Neuronal stem cell (in vitro differentiated cells): ENCODE data around the gene SORCS1.

Experiments
- DNase-seq: peaks from one replicate; pipeline ENCODE4 v3.0.0-alpha.2; 2013; ENCODE audit warnings: low spot score
- H2AFZ ChIP-seq: one replicate; pipeline ENCODE4 v1.6.1; 2013; ENCODE audit warnings: mild to moderate bottlenecking, low read length, inconsistent platforms
- H2AK5ac ChIP-seq: 2 replicates; pipeline ENCODE4 v1.6.1; 2013; ENCODE audit warnings: low read depth, mild to moderate bottlenecking, inconsistent platforms, low read length, moderate library complexity, mixed read lengths
- H2BK120ac ChIP-seq: 2 replicates; pipeline ENCODE4 v1.6.1; 2013; ENCODE audit warnings: low read depth, mild to moderate bottlenecking, inconsistent platforms, low read length, moderate library complexity, mixed read lengths
- H2BK12ac ChIP-seq: one replicate; pipeline ENCODE4 v1.6.1; 2013; ENCODE audit warnings: low read length, inconsistent platforms
- H2BK15ac ChIP-seq: 2 replicates; pipeline ENCODE4 v1.6.1; 2013; ENCODE audit warnings: mild to moderate bottlenecking, low read length, inconsistent platforms, mixed read lengths
- H2BK5ac ChIP-seq: one replicate; pipeline ENCODE4 v1.6.1; 2013; ENCODE audit warnings: inconsistent platforms, mild to moderate bottlenecking, low read length, moderate library complexity
- H3K14ac ChIP-seq: one replicate; pipeline ENCODE4 v1.6.1; 2013; ENCODE audit warnings: low read length, inconsistent platforms
- H3K18ac ChIP-seq: 2 replicates; pipeline ENCODE4 v1.6.1; 2013; ENCODE audit warnings: low read length, inconsistent platforms
- H3K23ac ChIP-seq: 2 replicates; pipeline ENCODE4 v1.6.1; 2013; ENCODE audit warnings: low read depth, mild to moderate bottlenecking, mixed read lengths, low read length, inconsistent platforms; ENCODE audit not compliant: poor library complexity
- H3K27ac ChIP-seq: replicated peaks from 3 replicates; pipeline ENCODE4 v1.5.1; 2013; ENCODE audit warnings: low read length, inconsistent platforms
- H3K27me3 ChIP-seq, 3 experiments: 2 replicates each; pipeline ENCODE4 v1.6.1; 2013; ENCODE audit warnings: low read length in 3 of 3, mild to moderate bottlenecking in 2 of 3, inconsistent platforms in 1 of 3, low read depth in 1 of 3, mixed read lengths in 1 of 3, moderate library complexity in 1 of 3; ENCODE audit not compliant: control insufficient read depth in 3 of 3, insufficient read depth in 3 of 3
- H3K36me3 ChIP-seq, 2 donors: replicated peaks in 1 of 2; 2 replicates each; pipeline ENCODE4 v1.6.1; 2013; ENCODE audit warnings: low read length in 2 of 2; ENCODE audit not compliant: control insufficient read depth in 2 of 2, insufficient read depth in 2 of 2
- H3K4ac ChIP-seq: 2 replicates; pipeline ENCODE4 v1.6.1; 2013; ENCODE audit warnings: inconsistent platforms, mild to moderate bottlenecking, low read length, moderate library complexity
- H3K4me1 ChIP-seq, 2 donors: 1 replicate in 1 of 2; 2 replicates in 1 of 2; pipeline ENCODE4 v1.6.1; 2013; ENCODE audit warnings: low read length in 2 of 2, low read depth in 1 of 2; ENCODE audit not compliant: control insufficient read depth in 2 of 2, insufficient read depth in 1 of 2
- H3K4me2 ChIP-seq: one replicate; pipeline ENCODE4 v1.6.1; 2013; ENCODE audit warnings: mild to moderate bottlenecking, low read length, inconsistent platforms; ENCODE audit not compliant: insufficient read depth, poor library complexity, severe bottlenecking
- H3K4me3 ChIP-seq, 2 donors: 2 replicates each; pipeline ENCODE4 v1.5.1; 2013; ENCODE audit warnings: low read length in 2 of 2, mild to moderate bottlenecking in 2 of 2, inconsistent platforms in 1 of 2, moderate library complexity in 1 of 2
- H3K79me1 ChIP-seq: one replicate; pipeline ENCODE4 v1.6.1; 2013; ENCODE audit warnings: low read depth, mild to moderate bottlenecking, inconsistent platforms, low read length, moderate library complexity
- H3K9ac ChIP-seq: one replicate; pipeline ENCODE4 v1.6.1; 2013; ENCODE audit warnings: mild to moderate bottlenecking, low read depth, low read length, inconsistent platforms; ENCODE audit not compliant: poor library complexity
- H3K9me3 ChIP-seq, 2 donors: replicated peaks in 1 of 2; 2 replicates each; pipeline versions ENCODE3 to v1.6.1; 2013; ENCODE audit warnings: low read length in 2 of 2, mild to moderate bottlenecking in 2 of 2, inconsistent platforms in 1 of 2, low read depth in 1 of 2, mixed read lengths in 1 of 2, moderate library complexity in 1 of 2; ENCODE audit not compliant: control insufficient read depth in 2 of 2, insufficient read depth in 1 of 2
- H4K8ac ChIP-seq: one replicate; pipeline ENCODE4 v1.6.1; 2013; ENCODE audit warnings: low read depth, mild to moderate bottlenecking, inconsistent platforms, low read length, moderate library complexity
- H4K91ac ChIP-seq: one replicate; pipeline ENCODE4 v1.6.1; 2013; ENCODE audit warnings: low read length, low read depth, mild to moderate bottlenecking, inconsistent platforms; ENCODE audit not compliant: poor library complexity
- WGBS, 2 donors: extraction: QIAGEN DNeasy Blood & Tissue Kit; methylation state at CpG; one replicate each; pipeline ENCODE4 v1.1.7; 2013; ENCODE audit warnings: missing lambda C conversion rate in 2 of 2, mixed read lengths in 1 of 2; ENCODE audit not compliant: insufficient read length in 2 of 2, insufficient replicate concordance in 1 of 2; ENCODE audit errors: extremely low coverage in 2 of 2; 5-methylcytosine and 5-hydroxymethylcytosine counted together

Gene SORCS1

DNA sequence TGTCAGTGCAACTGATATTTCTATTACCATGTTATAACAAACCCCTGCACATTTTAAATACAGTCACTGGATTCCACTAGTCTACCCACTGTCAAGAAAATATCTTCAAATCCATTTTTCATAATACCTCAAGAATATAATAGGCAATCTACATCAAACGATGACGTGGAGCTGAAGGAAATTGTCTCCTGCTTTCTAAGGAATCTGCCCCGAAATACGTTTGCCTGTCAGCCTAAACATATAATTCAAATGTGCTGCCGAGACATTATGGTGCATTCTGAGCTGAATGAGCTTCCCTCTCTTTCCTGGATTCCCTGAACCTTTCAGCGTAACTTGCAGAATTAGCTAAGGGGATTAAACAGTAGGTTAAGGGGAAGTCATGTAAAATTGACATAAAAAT lies 306.8 kb downstream of the SORCS1 start:
- Histone ChIP-seq H4K8ac (no peak overlapping the region), H3K4me3 (no peak overlapping the region), H3K27ac (no peak overlapping the region), H3K4ac (no peak overlapping the region), H3K27me3 (no peaks in the 10 kb centered on the region), H3K79me1 (no peaks in the 10 kb centered on the region), H3K23ac (no peak overlapping the region), H3K36me3 (no peaks in the 10 kb centered on the region), H2BK12ac (no peak overlapping the region), H3K9ac (no peak overlapping the region), H3K18ac (no peak overlapping the region), H3K14ac (no peak overlapping the region), H4K91ac (no peak overlapping the region), H2AFZ (no peak overlapping the region), H2BK15ac (no peak overlapping the region), H2BK5ac (no peak overlapping the region), H3K4me2 (no peak overlapping the region), H3K4me1 (no peaks in the 10 kb centered on the region), H2BK120ac (no peak overlapping the region), H2AK5ac (no peak overlapping the region), H3K9me3 (no peaks in the 10 kb centered on the region)
- WGBS, 2 donors, result no CpG with 5 or more reads among the region's 6 CpGs
- DNase-seq, result no peak

DNA sequence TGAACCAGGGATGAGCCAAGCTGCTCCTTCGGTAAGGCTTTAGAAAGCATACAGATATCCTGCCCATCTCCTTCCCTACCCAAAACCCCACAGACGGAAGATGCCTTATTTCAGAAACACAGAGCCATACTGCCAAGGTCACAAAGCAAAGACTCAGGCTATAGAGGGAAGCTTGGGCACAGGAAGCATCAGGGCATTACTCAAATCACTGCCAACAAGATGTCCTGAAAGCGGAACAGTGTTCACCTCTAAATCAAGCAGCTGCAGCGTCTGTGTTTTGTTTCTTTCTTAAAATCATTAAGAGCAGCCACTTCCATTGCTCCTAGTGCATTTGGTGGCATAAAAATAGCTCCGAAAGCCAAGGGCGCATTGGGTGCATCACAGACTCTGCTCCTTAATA lies 307.3 kb downstream of the SORCS1 start:
- Histone ChIP-seq H4K91ac (no peak overlapping the region), H4K8ac (no peak overlapping the region), H3K9ac (no peak overlapping the region), H3K18ac (no peak overlapping the region), H3K4me2 (no peak overlapping the region), H3K4me1 (no peaks in the 10 kb centered on the region), H3K4me3 (no peak overlapping the region), H3K27me3 (no peaks in the 10 kb centered on the region), H2BK15ac (no peak overlapping the region), H3K9me3 (no peaks in the 10 kb centered on the region), H3K79me1 (no peaks in the 10 kb centered on the region), H3K36me3 (no peaks in the 10 kb centered on the region), H3K14ac (no peak overlapping the region), H3K4ac (no peak overlapping the region), H2AK5ac (no peak overlapping the region), H2BK120ac (no peak overlapping the region), H2AFZ (no peak overlapping the region), H3K27ac (no peak overlapping the region), H3K23ac (no peak overlapping the region), H2BK5ac (no peak overlapping the region), H2BK12ac (no peak overlapping the region)
- DNase-seq, result no peak
- no CpG with 5 or more reads among the region's 6 CpGs for WGBS, 2 donors

DNA sequence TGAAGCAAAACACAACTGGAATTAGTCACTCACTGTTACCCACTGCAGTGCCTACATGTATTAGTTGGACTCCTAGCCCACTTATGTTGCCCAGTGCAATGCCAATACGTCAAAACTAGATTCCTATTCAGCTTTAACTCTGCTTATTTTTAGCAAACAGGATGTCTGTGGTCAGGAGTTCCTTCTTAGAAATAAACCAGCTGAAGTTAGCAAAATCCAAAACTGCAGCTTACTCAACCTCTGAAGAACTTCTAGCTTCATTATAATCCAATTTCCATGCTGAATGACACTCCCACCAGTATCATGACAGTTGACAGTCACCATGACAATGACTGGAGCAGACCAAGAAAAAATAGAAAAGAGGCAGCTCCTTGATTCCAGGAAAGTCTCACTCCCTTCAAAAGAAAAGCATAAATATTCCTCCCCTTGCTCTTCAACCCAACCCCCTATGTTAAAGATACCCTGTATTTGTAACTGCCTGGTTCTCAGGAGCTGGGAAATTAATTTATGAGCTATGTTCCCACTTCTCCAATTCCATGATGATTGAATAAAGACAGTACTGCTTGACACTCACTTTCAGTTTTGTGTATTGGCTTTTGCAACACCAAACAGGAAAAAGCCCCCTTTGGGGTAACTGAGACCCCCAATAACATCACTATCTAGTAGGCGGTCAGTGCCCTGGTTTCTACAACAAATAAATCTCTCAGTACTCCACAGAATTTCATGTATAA lies 327.4 kb downstream of the SORCS1 start:
- Histone ChIP-seq H2BK12ac (no peak overlapping the region), H3K9me3 (no peaks in the 10 kb centered on the region), H4K91ac (no peak overlapping the region), H3K23ac (no peak overlapping the region), H2AFZ (no peak overlapping the region), H3K36me3 (no peaks in the 10 kb centered on the region), H3K18ac (no peak overlapping the region), H2BK5ac (no peak overlapping the region), H2BK120ac (no peak overlapping the region), H3K4me3 (no peak overlapping the region), H3K14ac (no peak overlapping the region), H3K79me1 (no peaks in the 10 kb centered on the region), H3K4me1 (peaks cover 0 to 4% of the 10 kb centered on the region in 2 donors), H2AK5ac (no peak overlapping the region), H3K27ac (no peak overlapping the region), H3K27me3 (no peaks in the 10 kb centered on the region), H3K4ac (no peak overlapping the region), H3K4me2 (no peak overlapping the region), H2BK15ac (no peak overlapping the region), H3K9ac (no peak overlapping the region), H4K8ac (no peak overlapping the region)
- no peak for DNase-seq
- no CpG with 5 or more reads among the region's 2 CpGs for WGBS, 2 donors

DNA sequence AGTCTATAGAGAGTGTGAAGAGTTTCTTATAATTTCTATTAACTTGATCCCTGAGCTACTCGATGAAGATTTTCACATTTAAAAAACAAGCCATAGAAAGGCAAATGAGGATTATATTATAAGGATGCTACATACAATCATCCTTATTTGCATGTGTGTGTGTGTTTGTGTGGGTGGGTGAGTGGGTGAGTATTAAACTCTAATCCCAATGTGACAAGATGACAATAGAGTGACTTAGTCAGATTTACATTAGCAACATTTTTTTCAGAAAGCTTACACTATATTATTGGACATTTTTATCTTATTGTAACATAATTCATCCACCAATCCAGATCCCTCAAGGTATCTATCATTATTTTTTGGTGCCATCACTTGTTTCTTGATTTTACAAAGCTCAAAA lies 331.7 kb downstream of the SORCS1 start:
- no peak overlapping the region for H4K8ac ChIP-seq
- H3K4me3 ChIP-seq, result no peak overlapping the region
- H2AFZ ChIP-seq, result no peak overlapping the region
- H2BK12ac ChIP-seq, result no peak overlapping the region
- no peak overlapping the region for H4K91ac ChIP-seq
- H3K18ac ChIP-seq, result no peak overlapping the region
- H3K23ac ChIP-seq, result no peak overlapping the region
- H2BK5ac ChIP-seq, result no peak overlapping the region
- H3K4me2 ChIP-seq, result no peak overlapping the region
- no peak overlapping the region for H3K4ac ChIP-seq
- H2AK5ac ChIP-seq, result no peak overlapping the region
- H3K27ac ChIP-seq, result no peak overlapping the region
- peaks cover 0 to 3% of the 10 kb centered on the region in 2 donors for H3K4me1 ChIP-seq
- H3K79me1 ChIP-seq, result no peaks in the 10 kb centered on the region
- H2BK120ac ChIP-seq, result no peak overlapping the region
- WGBS, 2 donors, result no CpG with 5 or more reads among the region's 1 CpG
- no peaks in the 10 kb centered on the region for H3K9me3 ChIP-seq
- no peak overlapping the region for H3K9ac ChIP-seq
- no peak overlapping the region for H2BK15ac ChIP-seq
- no peaks in the 10 kb centered on the region for H3K36me3 ChIP-seq
- no peaks in the 10 kb centered on the region for H3K27me3 ChIP-seq
- no peak for DNase-seq
- H3K14ac ChIP-seq, result no peak overlapping the region
